Transverse colon (tissue), 4 donors: ENCODE measurements around the gene VARS1. TPM values are rescaled to one million over a fixed set of nuclear protein-coding genes. Genes with fewer than 3 reads are reported as not detected.
A peak's percentile ranks its signal among the peaks of the same experiment; 100 is the strongest.
"Not testable (repeated sequence)": the region's sequence is repeated elsewhere in the genome, so short reads cannot be mapped to it uniquely, and the experiment has no call there.

Source experiments
- DNase-seq: peaks from one replicate; pipeline ENCODE4 v3.0.0-alpha.2; 2019
- H3K27ac ChIP-seq, 4 donors: fragments of 200-600 bp; sonication (generic); 2 replicates each; pipeline ENCODE4 v1.5.1; 2016 to 2018; ENCODE audit warnings: inconsistent platforms in 4 of 4
- H3K27me3 ChIP-seq: fragments of 200-600 bp; sonication (generic); 2 replicates; pipeline ENCODE4 v1.5.1; 2017; ENCODE audit warnings: inconsistent platforms
- H3K36me3 ChIP-seq, 4 donors: fragments of 200-600 bp; sonication (generic); 2 replicates each; pipeline ENCODE4 v1.5.1; 2017 to 2019; ENCODE audit warnings: inconsistent platforms in 4 of 4
- H3K4me1 ChIP-seq, 4 donors: fragments of 200-600 bp; sonication (generic); 2 replicates each; pipeline ENCODE4 v1.5.1; 2017 to 2020; ENCODE audit warnings: inconsistent platforms in 4 of 4
- H3K4me3 ChIP-seq, 4 donors: fragments of 200-600 bp; sonication (generic); 1 replicate in 1 of 4; 2 replicates in 3 of 4; pipeline versions ENCODE4 v1.5.1 to v1.6.1; 2017 to 2019; ENCODE audit warnings: inconsistent platforms in 4 of 4
- H3K9me3 ChIP-seq, 2 donors: fragments of 200-600 bp; sonication (generic); 2 replicates each; pipeline ENCODE4 v1.5.1; 2017 to 2019; ENCODE audit warnings: inconsistent platforms in 2 of 2
- CTCF ChIP-seq, 5 experiments: fragments of 200-600 bp in 3 of 5; fragments of 450-650 bp in 2 of 5; sonication (generic) in 3 of 5; IDR thresholded peaks; 1 replicate in 2 of 5; 2 replicates in 3 of 5; pipeline ENCODE4 v1.5.1; 2016 to 2017; ENCODE audit warnings: antibody characterized with exemption in 5 of 5, inconsistent platforms in 3 of 5, mild to moderate bottlenecking in 2 of 5, moderate library complexity in 1 of 5
- EP300 ChIP-seq: sonication (generic); formaldehyde crosslinking; IDR thresholded peaks from one replicate; pipeline ENCODE4 v1.6.1; 2017; ENCODE audit warnings: antibody characterized with exemption, low read depth
- POLR2A ChIP-seq: fragments of 450-650 bp; IDR thresholded peaks from one replicate; pipeline ENCODE4 v1.6.1; 2016; ENCODE audit warnings: antibody characterized with exemption, mild to moderate bottlenecking, moderate library complexity
- POLR2AphosphoS5 ChIP-seq, 3 donors: sonication (generic); formaldehyde crosslinking; IDR thresholded peaks; one replicate each; pipeline ENCODE4 v1.6.1; 2016; ENCODE audit warnings: antibody characterized with exemption in 3 of 3
- WGBS, 2 donors: methylation state at CpG; one replicate each; pipeline ENCODE4 v1.1.5; 2018; ENCODE audit warnings: low coverage in 1 of 2; 5-methylcytosine and 5-hydroxymethylcytosine counted together
- in situ Hi-C, 4 donors: fragments of 200-750 bp; cut with MboI; loops; one replicate each; pipeline versions ENCODE4 v1.15.0 to v1.15.1; 2017; ENCODE audit warnings: low sequenced_read_pairs in 3 of 4, low pct_ligation_motif_present in 1 of 4, low pct_unique_long_range_greater_than_20kb in 1 of 4
- intact Hi-C: fragments of 100-400 bp; cut with DNase I; formaldehyde crosslinking; loops from one replicate; pipeline ENCODE4 v1.15.1; 2023; ENCODE audit warnings: low total_unique reads
- total RNA-seq, 4 donors: library from RNA; depleted of rRNA; stranded (reverse); fragments of >200 nt; gene quantifications; one replicate each; pipeline ENCODE4 v1.1.0, GENCODE V29; 2016

Gene VARS1
- total RNA-seq, 4 donors from 2014 or later: 18.0 to 54.7 (median 31.1) TPM

GRCh38 chr6:31797588-31797987 is 2.0 kb upstream of the VARS1 start:
- in situ Hi-C loops (no loop called here), intact Hi-C loops (no loop called here)
- WGBS, 2 donors: 63% methylated on average over 5 of the region's 5 CpGs; no CpG with 5 or more reads in 1 of the 2 donors
- H3K36me3 ChIP-seq: no peaks in the 10 kb centered on the region
- peak overlapping the region; percentile 26 to 95 (median 68) for H3K27ac ChIP-seq
- H3K27me3 ChIP-seq: no peaks in the 10 kb centered on the region
- H3K9me3 ChIP-seq: no peaks in the 10 kb centered on the region
- no peak overlapping the region for H3K4me3 ChIP-seq
- peak; percentile 28 for DNase-seq
- H3K4me1 ChIP-seq: peaks cover 12 to 19% (median 15%) of the 10 kb centered on the region in 4 donors
- TF ChIP-seq POLR2AphosphoS5 (IDR thresholded peaks at IDR 0.05) (no peak), POLR2A (no peak), EP300 (no peak), CTCF (IDR thresholded peaks at IDR 0.05) (no peak)

GRCh38 chr6:31796993-31797385 is 1.4 kb upstream of the VARS1 start:
- no peak for DNase-seq
- peaks cover 12 to 19% (median 15%) of the 10 kb centered on the region in 4 donors for H3K4me1 ChIP-seq
- no peak for TF ChIP-seq EP300
- no peak for TF ChIP-seq CTCF (IDR thresholded peaks at IDR 0.05)
- TF ChIP-seq POLR2AphosphoS5 (IDR thresholded peaks at IDR 0.05): no peak
- no peak for TF ChIP-seq POLR2A
- 87 to 93% methylated on average over 2 of the region's 2 CpGs for WGBS, 2 donors
- peaks cover 0 to 4% (median 1%) of the 10 kb centered on the region in 4 donors for H3K36me3 ChIP-seq
- no peak overlapping the region for H3K4me3 ChIP-seq
- no peaks in the 10 kb centered on the region for H3K27me3 ChIP-seq
- intact Hi-C loops: no loop called here
- no peaks in the 10 kb centered on the region for H3K9me3 ChIP-seq
- peak overlapping the region; percentile 93 to 97 (median 95) for H3K27ac ChIP-seq
- in situ Hi-C loops: no loop called here

DNA sequence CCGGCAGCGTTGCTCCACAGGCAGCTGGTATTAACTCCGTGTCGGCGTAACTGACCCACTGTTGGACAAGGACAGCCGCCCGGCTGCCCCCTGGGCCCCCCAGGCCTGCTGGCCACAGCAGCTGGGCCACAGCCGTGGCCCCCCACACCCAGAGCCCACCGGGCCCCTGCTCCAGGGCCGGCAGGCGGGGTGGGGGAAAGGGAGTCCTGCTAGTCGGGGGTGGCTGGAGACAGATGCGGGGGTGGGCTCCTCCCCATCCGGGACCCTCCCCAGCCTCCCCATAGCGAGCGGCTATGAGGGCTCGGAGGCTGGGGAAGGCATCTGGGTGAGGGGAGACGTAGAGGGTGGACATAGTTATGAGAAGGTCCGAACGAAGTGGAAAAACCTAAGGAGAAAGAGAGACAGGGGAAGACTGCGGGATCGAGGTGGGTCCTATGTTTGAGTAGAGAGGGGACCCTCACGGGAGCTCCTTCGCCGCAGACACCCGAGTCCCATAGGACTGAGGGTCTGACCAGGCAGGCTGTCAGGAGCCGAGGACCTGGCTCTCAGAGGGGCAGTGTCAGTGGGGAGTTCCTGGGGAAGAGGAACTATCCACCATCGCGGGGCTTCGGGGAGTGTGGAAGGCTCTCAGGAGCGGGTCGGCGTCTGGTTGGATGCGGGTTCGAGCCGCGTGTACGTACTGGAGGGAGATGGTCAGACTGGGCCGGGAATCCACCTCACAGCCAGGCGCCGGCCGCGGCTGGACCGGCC is 511 bp downstream of the VARS1 start:
- peak overlapping the region; percentile 70 to 99 (median 89) for H3K4me3 ChIP-seq
- no peak for DNase-seq
- 0 to 1% methylated on average over 3 to 44 of the region's 44 CpGs for WGBS, 2 donors
- peaks cover 12 to 19% (median 15%) of the 10 kb centered on the region in 4 donors for H3K4me1 ChIP-seq
- no peaks in the 10 kb centered on the region for H3K9me3 ChIP-seq
- in situ Hi-C loops (no loop called here), intact Hi-C loops (no loop called here)
- peaks cover 0 to 7% (median 3%) of the 10 kb centered on the region in 4 donors for H3K36me3 ChIP-seq
- H3K27ac ChIP-seq: peak overlapping the region; percentile 93 to 97 (median 95)
- H3K27me3 ChIP-seq: no peaks in the 10 kb centered on the region
- TF ChIP-seq POLR2A: no peak
- no peak for TF ChIP-seq CTCF (IDR thresholded peaks at IDR 0.05)
- TF ChIP-seq POLR2AphosphoS5 (IDR thresholded peaks at IDR 0.05): no peak
- TF ChIP-seq EP300: no peak

DNA sequence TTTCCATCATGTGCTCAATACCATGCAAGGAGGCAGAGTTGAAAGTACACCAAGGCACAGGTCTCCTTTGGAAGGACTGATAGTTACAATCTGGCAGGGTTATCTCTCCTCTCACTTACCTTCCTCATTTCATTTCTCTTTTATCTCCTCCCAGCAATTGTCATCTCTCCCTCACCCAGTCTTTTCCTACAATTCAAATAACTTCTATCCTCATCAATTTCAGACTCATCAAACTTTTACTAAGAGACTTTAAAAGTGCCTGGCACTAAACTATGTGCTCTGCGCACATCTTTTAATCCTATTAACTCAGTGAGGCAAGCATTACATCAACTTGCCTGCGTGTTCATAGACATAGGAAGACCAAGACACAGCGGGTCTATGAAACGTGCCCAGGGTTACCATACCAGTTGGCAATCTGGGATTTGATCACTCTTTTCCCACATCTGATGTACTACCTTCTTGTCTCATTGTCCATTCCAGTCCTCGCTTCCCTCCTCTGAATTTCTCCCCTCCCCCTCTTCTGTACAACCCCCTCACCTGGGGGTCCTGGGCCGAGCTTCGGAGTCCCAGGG is 1.2 kb downstream of the VARS1 start:
- H3K36me3 ChIP-seq: peaks cover 0 to 7% (median 3%) of the 10 kb centered on the region in 4 donors
- peaks cover 12 to 19% (median 15%) of the 10 kb centered on the region in 4 donors for H3K4me1 ChIP-seq
- H3K9me3 ChIP-seq: no peaks in the 10 kb centered on the region
- intact Hi-C loops (no loop called here), in situ Hi-C loops (no loop called here)
- H3K27ac ChIP-seq: peak overlapping the region; percentile 93 to 97 (median 95)
- no peak for TF ChIP-seq EP300
- TF ChIP-seq POLR2AphosphoS5 (IDR thresholded peaks at IDR 0.05): no peak
- no peak for TF ChIP-seq POLR2A
- no peak for TF ChIP-seq CTCF (IDR thresholded peaks at IDR 0.05)
- no peaks in the 10 kb centered on the region for H3K27me3 ChIP-seq
- no peak for DNase-seq
- 9 to 20% methylated on average over 1 to 7 of the region's 7 CpGs for WGBS, 2 donors
- H3K4me3 ChIP-seq: peak overlapping the region; percentile 70 to 99 (median 89)

GRCh38 chr6:31793927-31794245 is 1.7 kb downstream of the VARS1 start:
- intact Hi-C loops, H3K4me3 ChIP-seq: not testable (repeated sequence)
- H3K27ac ChIP-seq: peak overlapping the region; percentile 93 to 97 (median 95)

More at GRCh38 chr6:31793927-31794245, 1.7 kb downstream of the VARS1 start:
- H3K27me3 ChIP-seq, H3K36me3 ChIP-seq, H3K9me3 ChIP-seq, in situ Hi-C loops, DNase-seq: not testable (repeated sequence)
- 84% methylated on average over 6 of the region's 6 CpGs; no CpG with 5 or more reads in 1 of the 2 donors for WGBS, 2 donors
- peaks cover 12 to 19% (median 15%) of the 10 kb centered on the region in 4 donors for H3K4me1 ChIP-seq
